22Rv1 (cell line): ENCODE data around the gene RABGGTA.

Experiments used
- H3K27ac ChIP-seq: fragments of 450-650 bp; 2 replicates; pipeline ENCODE4 v1.5.1; 2017
- ZFX ChIP-seq: fragments of 450-650 bp; IDR thresholded peaks from 2 replicates; pipeline ENCODE4 v1.6.1; 2017; ENCODE audit warnings: antibody characterized with exemption, borderline replicate concordance
- TF ChIP-seq, protein P1 (sequence below): fragments of 450-650 bp; IDR thresholded peaks from 2 replicates; pipeline ENCODE4 v1.5.1; 2017; ENCODE audit warnings: mild to moderate bottlenecking

Gene RABGGTA

DNA sequence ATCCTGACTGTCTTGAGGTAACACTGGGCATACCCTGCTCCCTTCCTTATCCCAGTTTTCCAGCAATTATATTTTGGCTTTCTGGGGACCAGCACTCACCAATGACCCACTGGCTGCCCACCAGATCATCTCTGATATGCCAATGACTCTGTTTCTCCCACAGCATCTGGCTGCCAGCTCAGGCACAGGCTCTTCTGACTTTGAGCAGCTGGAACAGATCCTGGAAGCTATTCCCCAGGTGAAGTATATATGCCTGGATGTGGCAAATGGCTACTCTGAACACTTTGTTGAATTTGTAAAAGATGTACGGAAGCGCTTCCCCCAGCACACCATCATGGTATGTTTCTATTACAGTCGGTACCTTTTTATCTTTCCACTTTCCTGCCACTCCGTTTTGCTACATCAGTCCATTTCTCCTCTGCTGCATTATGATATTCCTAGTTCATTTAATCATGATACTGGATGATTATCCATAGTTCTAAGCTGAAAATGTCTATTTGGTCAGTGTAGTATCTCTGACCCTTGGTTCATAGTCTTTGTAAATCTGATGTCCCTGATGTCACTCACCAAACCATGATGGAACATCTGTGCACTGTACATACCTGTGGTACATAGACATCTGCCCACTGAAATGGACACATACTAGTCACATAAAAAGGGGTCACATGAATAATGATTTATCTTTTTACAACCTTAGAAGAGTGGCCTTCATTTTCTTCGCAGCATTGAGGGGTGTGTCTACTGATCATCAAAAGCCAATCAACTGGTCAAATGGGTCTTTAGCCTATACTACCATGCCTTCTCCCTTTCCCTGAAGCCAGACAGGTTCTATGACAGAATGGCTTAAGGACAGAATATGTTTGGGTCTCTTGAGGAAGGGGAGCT is 35.4 kb downstream of the RABGGTA start:
- TF ChIP-seq, protein P1, sequence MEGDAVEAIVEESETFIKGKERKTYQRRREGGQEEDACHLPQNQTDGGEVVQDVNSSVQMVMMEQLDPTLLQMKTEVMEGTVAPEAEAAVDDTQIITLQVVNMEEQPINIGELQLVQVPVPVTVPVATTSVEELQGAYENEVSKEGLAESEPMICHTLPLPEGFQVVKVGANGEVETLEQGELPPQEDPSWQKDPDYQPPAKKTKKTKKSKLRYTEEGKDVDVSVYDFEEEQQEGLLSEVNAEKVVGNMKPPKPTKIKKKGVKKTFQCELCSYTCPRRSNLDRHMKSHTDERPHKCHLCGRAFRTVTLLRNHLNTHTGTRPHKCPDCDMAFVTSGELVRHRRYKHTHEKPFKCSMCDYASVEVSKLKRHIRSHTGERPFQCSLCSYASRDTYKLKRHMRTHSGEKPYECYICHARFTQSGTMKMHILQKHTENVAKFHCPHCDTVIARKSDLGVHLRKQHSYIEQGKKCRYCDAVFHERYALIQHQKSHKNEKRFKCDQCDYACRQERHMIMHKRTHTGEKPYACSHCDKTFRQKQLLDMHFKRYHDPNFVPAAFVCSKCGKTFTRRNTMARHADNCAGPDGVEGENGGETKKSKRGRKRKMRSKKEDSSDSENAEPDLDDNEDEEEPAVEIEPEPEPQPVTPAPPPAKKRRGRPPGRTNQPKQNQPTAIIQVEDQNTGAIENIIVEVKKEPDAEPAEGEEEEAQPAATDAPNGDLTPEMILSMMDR: no peak
- TF ChIP-seq ZFX: no peak
- H3K27ac ChIP-seq: no peak overlapping the region

DNA sequence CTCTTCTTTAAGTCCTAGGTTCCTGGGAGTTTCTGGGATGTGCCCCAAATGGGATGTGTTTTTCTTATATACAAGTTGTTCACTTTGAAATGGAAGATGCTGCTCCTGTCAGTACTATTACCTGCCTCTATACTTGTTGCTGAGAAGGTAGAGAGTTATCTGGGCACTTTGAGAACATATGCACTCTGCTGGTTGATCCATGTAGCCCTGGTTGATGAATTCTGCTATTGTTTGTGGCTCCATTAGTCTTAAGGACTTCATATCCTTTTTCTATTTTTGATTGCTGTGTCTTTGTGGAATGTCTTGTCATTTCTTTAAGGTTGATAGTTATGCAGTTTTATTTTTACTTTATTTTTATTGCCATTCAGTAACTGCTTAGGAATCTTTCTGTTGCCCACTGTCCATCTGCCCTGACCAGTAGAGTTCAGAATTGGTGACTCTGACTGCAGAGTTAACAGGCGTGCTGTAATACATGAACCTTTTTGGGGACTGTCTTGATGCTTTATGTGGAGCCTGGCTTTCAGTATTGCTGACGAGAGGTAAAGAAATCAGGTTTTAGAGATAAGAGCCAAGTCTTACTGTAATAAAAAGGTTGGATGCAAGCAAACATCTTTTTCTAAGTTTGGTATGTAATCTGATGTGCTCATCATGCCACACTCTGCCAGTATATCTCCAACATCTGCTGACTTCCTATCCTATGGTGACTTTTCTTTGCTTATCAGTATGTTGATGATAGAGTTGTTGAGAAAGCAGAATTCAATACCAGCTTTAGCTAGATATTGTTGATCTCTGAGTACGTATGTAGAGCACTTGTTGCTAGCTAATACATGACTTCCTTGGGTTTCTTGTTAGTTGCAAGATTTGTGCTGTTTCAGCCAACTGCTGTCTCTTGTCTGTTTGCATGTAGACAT is 37.0 kb downstream of the RABGGTA start:
- H3K27ac ChIP-seq: no peak overlapping the region

DNA sequence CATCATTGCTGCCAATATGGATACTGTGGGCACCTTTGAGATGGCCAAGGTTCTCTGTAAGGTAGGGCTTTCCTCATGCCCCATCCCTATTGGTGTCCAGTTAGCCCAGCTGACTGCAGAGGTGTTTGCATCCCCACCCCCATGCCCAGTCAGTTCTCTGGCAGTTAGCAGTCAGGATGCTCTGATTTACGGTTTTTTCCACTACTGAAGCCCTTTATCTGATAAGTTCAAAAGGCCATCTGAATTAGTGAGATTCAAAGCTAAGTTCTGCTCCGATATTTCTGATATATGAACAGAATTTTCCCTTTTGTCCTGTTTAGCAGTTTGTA is 37.9 kb downstream of the RABGGTA start:
- peak overlapping the region; percentile 94 for H3K27ac ChIP-seq
- TF ChIP-seq, protein P1: no peak
- TF ChIP-seq ZFX: no peak

More for the DNA sequence above, 37.0 kb downstream of the RABGGTA start:
- TF ChIP-seq ZFX: no peak
- TF ChIP-seq, protein P1: no peak

DNA sequence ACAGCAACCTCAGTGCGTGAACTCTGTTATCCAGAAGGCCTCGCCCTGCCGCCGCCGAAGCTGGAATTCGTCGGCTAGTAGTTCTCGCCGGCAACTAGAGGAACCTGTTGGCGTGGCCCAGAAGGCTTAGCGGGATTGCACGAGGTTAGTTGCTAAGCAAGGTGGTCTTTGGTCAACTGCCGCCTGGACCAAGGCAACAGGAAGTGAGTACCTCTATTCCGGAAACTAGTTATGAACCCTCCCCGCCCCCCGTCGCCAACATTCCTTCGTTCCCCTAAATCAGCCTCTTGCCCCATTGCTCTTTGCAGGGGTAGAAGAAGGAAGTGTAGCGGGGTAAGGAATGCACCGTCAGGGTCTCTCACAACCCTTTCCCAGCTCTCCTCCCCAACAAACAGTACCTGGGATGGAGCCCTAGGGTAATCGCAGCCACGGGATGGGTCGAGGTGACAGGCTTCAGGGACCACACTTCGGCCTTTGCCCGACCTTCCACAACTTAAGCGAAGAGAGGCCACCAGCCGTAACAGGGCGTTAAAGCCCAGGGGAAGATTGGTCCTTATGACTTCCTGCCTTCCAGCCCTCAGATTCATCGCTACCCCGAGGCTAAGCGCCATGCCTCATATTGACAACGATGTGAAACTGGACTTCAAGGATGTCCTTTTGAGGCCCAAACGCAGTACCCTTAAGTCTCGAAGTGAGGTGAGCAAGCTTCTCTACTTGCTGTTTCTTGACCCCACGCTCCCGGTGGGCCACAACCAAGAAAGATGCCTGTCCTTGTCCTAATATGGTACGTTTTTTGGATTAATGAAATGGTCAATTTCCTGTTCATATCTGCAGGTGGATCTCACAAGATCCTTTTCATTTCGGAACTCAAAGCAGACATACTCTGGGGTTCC is 38.5 kb downstream of the RABGGTA start, which contains the start of gene GMPR2:
Gene GMPR2 (plus strand): TSS at position 285 of the 893 bp plus-strand sequence. CDS start 325 bp downstream, at position 610.
- H3K27ac ChIP-seq: peak within 1 kb of the TSS; percentile 94
- no peak for TF ChIP-seq ZFX
- TF ChIP-seq, protein P1: no peak

DNA sequence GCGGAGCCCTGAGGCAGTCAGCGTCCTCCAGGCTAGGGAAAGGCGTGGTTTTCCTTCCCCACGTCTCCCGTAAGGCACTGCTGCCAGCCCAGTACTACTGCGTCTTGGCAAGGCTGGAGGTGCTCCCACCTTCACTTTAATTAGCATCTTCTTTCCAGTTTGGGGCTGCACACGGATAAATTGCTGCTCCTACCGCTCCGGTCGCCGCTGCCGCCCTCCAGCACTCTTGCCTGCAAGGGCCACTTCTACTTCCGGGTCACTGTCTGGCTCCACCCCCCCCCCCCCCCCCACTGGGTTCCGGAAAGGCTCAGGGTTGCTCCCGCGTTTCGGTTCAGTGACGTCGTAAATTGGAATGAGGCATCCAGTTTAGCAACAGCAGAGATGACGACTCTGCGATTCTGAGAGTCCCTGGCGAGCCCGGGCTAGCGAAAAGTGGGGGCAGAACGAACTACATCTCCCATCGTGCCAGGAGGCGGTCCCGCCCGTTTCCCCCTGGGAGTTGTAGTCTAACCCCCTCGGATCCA is 39.2 kb downstream of the RABGGTA start, which contains the start of gene NEDD8:
Gene NEDD8 (minus strand): TSS at position 247 of the 524 bp plus-strand sequence. CDS start 100 bp downstream, at position 147.
- TF ChIP-seq, protein P1: no peak
- TF ChIP-seq ZFX: no peak
- peak within 1 kb of the TSS; percentile 94 for H3K27ac ChIP-seq
